GM12878 (cell line): ENCODE results near the gene MICALL1. TPM values are rescaled to one million over a fixed set of nuclear protein-coding genes. Genes with fewer than 3 reads are reported as not detected.

ENCODE experiments used
- ATAC-seq: fragments of 200-7000 bp; cut with Tn5 transposase; 3 replicates; pipeline ENCODE4 v1.9.1; 2020; ENCODE audit warnings: mild to moderate bottlenecking, moderate library complexity
- BruUV-seq: library from RNA; stranded (reverse); fragments of 400-500 nt; replicated peaks from 2 replicates; lab custom pipeline; 2021; lab: Mats Ljungman, UMichigan
- CTCF ChIA-PET: fragments of 300-600 bp; sonication (Branson Sonifier 250); formaldehyde crosslinking; extraction: SDS; loops from one replicate; lab custom pipeline; 2021; ENCODE audit warnings: inconsistent platforms; lab: Yijun Ruan, JAX
- POLR2A ChIA-PET: fragments of 350-600 bp; formaldehyde crosslinking; extraction: SDS; loops from one replicate; lab custom pipeline; 2021; ENCODE audit warnings: inconsistent platforms; lab: Charles Lee
- RAD21 ChIA-PET: fragments of 300-600 bp; sonication (Branson Sonifier 250); formaldehyde crosslinking; loops from one replicate; lab custom pipeline; 2023; ENCODE audit warnings: antibody characterized with exemption; ENCODE audit not compliant: unreplicated experiment; lab: Charles Lee
- SMC1A ChIA-PET: fragments of 300-600 bp; sonication (Branson Sonifier 250); formaldehyde crosslinking; loops from one replicate; lab custom pipeline; 2023; ENCODE audit not compliant: unreplicated experiment, uncharacterized antibody; lab: Charles Lee
- DNase-seq: peaks from one replicate; pipeline ENCODE4 v3.0.0-alpha.2; 2011; ENCODE audit warnings: low read depth, low spot score
- FAIRE-seq: peaks from 3 replicates; lab custom pipeline; 2011; peaks lifted over from hg19 to GRCh38; lab: Jason Lieb, UNC
- H2AFZ ChIP-seq: 2 replicates; pipeline ENCODE4 v1.6.0; 2011; ENCODE audit warnings: low read depth, low read length, control low read depth; ENCODE audit not compliant: control insufficient read depth
- H3K27ac ChIP-seq: 2 replicates; pipeline ENCODE4 v1.5.1; 2011; ENCODE audit warnings: control low read depth; ENCODE audit not compliant: control insufficient read depth, insufficient read depth
- H3K27me3 ChIP-seq, 2 experiments: replicated peaks in 1 of 2; 2 replicates each; pipeline versions ENCODE4 v1.6.0 to v1.6.1; 2011; ENCODE audit warnings: low read length in 1 of 2; ENCODE audit not compliant: control insufficient read depth in 2 of 2, insufficient read depth in 2 of 2
- H3K36me3 ChIP-seq, 2 experiments: 2 replicates each; pipeline ENCODE4 v1.5.1; 2011; ENCODE audit warnings: low read length in 1 of 2; ENCODE audit not compliant: control insufficient read depth in 2 of 2, insufficient read depth in 2 of 2
- H3K4me1 ChIP-seq: 2 replicates; pipeline ENCODE4 v1.6.1; 2011; ENCODE audit warnings: mild to moderate bottlenecking, low read length, moderate library complexity, mixed read lengths; ENCODE audit not compliant: control insufficient read depth, insufficient read depth
- H3K4me2 ChIP-seq: 2 replicates; pipeline ENCODE4 v1.6.0; 2011; ENCODE audit warnings: control low read depth; ENCODE audit not compliant: control insufficient read depth, insufficient read depth
- H3K4me3 ChIP-seq: fragments of 200-600 bp; sonication (generic); 2 replicates; pipeline ENCODE4 v1.5.1; 2016
- H3K79me2 ChIP-seq: 2 replicates; pipeline ENCODE4 v1.6.0; 2011; ENCODE audit warnings: low read length; ENCODE audit not compliant: control insufficient read depth, insufficient read depth
- H3K9ac ChIP-seq: 2 replicates; pipeline ENCODE4 v1.8.0; 2011; ENCODE audit warnings: low read length, control low read depth, mixed read lengths; ENCODE audit not compliant: control insufficient read depth, insufficient read depth
- H3K9me3 ChIP-seq: replicated peaks from 3 replicates; pipeline ENCODE4 v1.5.1; 2011; ENCODE audit warnings: mild to moderate bottlenecking, low read length; ENCODE audit not compliant: control insufficient read depth, insufficient read depth
- H4K20me1 ChIP-seq: 2 replicates; pipeline ENCODE4 v1.6.0; 2011; ENCODE audit not compliant: control insufficient read depth, insufficient read depth
- CBFB ChIP-seq: IDR thresholded peaks from 2 replicates; pipeline ENCODE4 v1.6.1; 2016; ENCODE audit warnings: antibody characterized with exemption, low read depth
- CBX5 ChIP-seq: sonication (generic); IDR thresholded peaks from 2 replicates; pipeline ENCODE4 v1.6.1; 2016; ENCODE audit warnings: low read depth, moderate library complexity, mild to moderate bottlenecking, inconsistent platforms
- CREM ChIP-seq: IDR thresholded peaks from 2 replicates; pipeline ENCODE4 v1.6.1; 2014; ENCODE audit warnings: antibody characterized with exemption, low read depth
- FOXK2 ChIP-seq: fragments of 450-650 bp; IDR thresholded peaks from 2 replicates; pipeline ENCODE4 v1.6.1; 2017; ENCODE audit warnings: mild to moderate bottlenecking, moderate library complexity
- HDAC6 ChIP-seq: fragments of 200-600 bp; sonication (generic); IDR thresholded peaks from one replicate; pipeline ENCODE4 v1.8.0; 2017; ENCODE audit warnings: antibody characterized with exemption; ENCODE audit not compliant: unreplicated experiment
- HDGF ChIP-seq: fragments of 450-650 bp; IDR thresholded peaks from 2 replicates; pipeline ENCODE4 v1.6.1; 2016; ENCODE audit warnings: antibody characterized with exemption
- IKZF1 ChIP-seq: fragments of 450-650 bp; conservative IDR thresholded peaks from 2 replicates; pipeline ENCODE4 v1.6.1; 2017; ENCODE audit warnings: antibody characterized with exemption, mild to moderate bottlenecking
- KAT2A ChIP-seq: conservative IDR thresholded peaks from 2 replicates; pipeline ENCODE4 v1.6.1; 2011; ENCODE audit warnings: low read depth, low read length; ENCODE audit not compliant: control insufficient read depth
- NRF1 ChIP-seq: conservative IDR thresholded peaks from 2 replicates; pipeline ENCODE4 v1.6.1; 2011; ENCODE audit warnings: mild to moderate bottlenecking, low read depth, low read length, improper control_type of control experiment
- RCOR1 ChIP-seq: conservative IDR thresholded peaks from 2 replicates; pipeline ENCODE4 v1.6.1; 2012; ENCODE audit warnings: low read depth, low read length, improper control_type of control experiment
- SMAD1 ChIP-seq: fragments of 450-650 bp; IDR thresholded peaks from 2 replicates; pipeline ENCODE4 v1.6.1; 2018; ENCODE audit warnings: mild to moderate bottlenecking, low read depth; ENCODE audit not compliant: partially characterized antibody
- SREBF2 ChIP-seq: IDR thresholded peaks from 2 replicates; pipeline ENCODE4 v1.6.1; 2012; ENCODE audit warnings: mild to moderate bottlenecking, low read length
- TARDBP ChIP-seq: IDR thresholded peaks from 2 replicates; pipeline ENCODE4 v1.6.1; 2016; ENCODE audit warnings: borderline replicate concordance
- WRNIP1 ChIP-seq: IDR thresholded peaks from 2 replicates; pipeline ENCODE4 v1.6.1; 2011; ENCODE audit warnings: low read depth, low read length, improper control_type of control experiment, borderline replicate concordance
- WGBS: methylation state at CpG from one replicate; pipeline ENCODE4 v1.1.6; 2016; ENCODE audit warnings: low lambda C conversion rate; ENCODE audit not compliant: insufficient replicate concordance, insufficient coverage; ENCODE audit errors: missing lambda C conversion rate; 5-methylcytosine and 5-hydroxymethylcytosine counted together
- in situ Hi-C: fragments of 300-500 bp; cut with MboI; formaldehyde crosslinking; loops from 9 replicates; pipeline ENCODE4 v1.14.3; 2018; ENCODE audit warnings: mixed read lengths
- intact Hi-C: fragments of 100-400 bp; cut with micrococcal nuclease; formaldehyde crosslinking; loops from one replicate; pipeline ENCODE4 v1.14.2; 2022; ENCODE audit not compliant: unreplicated experiment
- polyA plus RNA-seq, 11 experiments: library from polyadenylated mRNA; depleted of rRNA in 4 of 11; unstranded in 6 of 11; stranded (reverse) in 5 of 11; fragments of >200 nt; fragmentation: Nextera tagmentation in 4 of 11; fragmentation: Illumina TruSeq in 1 of 11; extraction: Ambion mirVana in 4 of 11; extraction: Trizol in 1 of 11; gene quantifications; 1 replicate in 1 of 11; 2 replicates in 10 of 11; pipeline versions ENCODE4 v1.2.1 to v1.2.3, GENCODE V29; 2011 to 2016; ENCODE audit warnings: inconsistent platforms in 2 of 11, missing spikeins in 2 of 11, low read depth in 1 of 11
- total RNA-seq, 4 experiments: library from RNA; depleted of rRNA in 3 of 4; stranded (reverse); fragments of >200 nt in 3 of 4; fragmentation: Illumina TruSeq in 1 of 4; extraction: Trizol in 1 of 4; gene quantifications; 2 replicates each; pipeline versions ENCODE4 v1.2.1 to v1.2.3, GENCODE V29; 2013 to 2021
- TF ChIP-seq, protein P1 (sequence below): fragments of 450-650 bp; IDR thresholded peaks from 2 replicates; pipeline ENCODE4 v1.6.1; 2017; ENCODE audit warnings: borderline replicate concordance
- TF ChIP-seq, protein P2 (sequence below), 3 experiments: IDR thresholded peaks in 2 of 3; conservative IDR thresholded peaks in 1 of 3; 2 replicates each; pipeline ENCODE4 v1.5.1; 2011; ENCODE audit warnings: low read depth in 3 of 3, low read length in 3 of 3, mild to moderate bottlenecking in 3 of 3, control low read depth in 2 of 3, moderate library complexity in 2 of 3, inconsistent platforms in 1 of 3, mixed read lengths in 1 of 3; ENCODE audit not compliant: control insufficient read depth in 2 of 3, insufficient read depth in 1 of 3; ENCODE audit errors: extremely low read depth in 1 of 3
- TF ChIP-seq, protein P3 (sequence below): fragments of 450-650 bp; IDR thresholded peaks from 2 replicates; pipeline ENCODE4 v1.6.1; 2017; ENCODE audit warnings: mild to moderate bottlenecking
- TF ChIP-seq, protein P4 (sequence below): fragments of 450-650 bp; IDR thresholded peaks from 2 replicates; pipeline ENCODE4 v1.6.1; 2014; ENCODE audit warnings: mild to moderate bottlenecking

The MICALL1 gene
- total and polyA plus RNA-seq, 10 of the 15 experiments (the other 5 are each of a cell fraction or from before 2014, with no cell fraction given), result 0.72 to 30.7 (median 7.8) TPM

DNA sequence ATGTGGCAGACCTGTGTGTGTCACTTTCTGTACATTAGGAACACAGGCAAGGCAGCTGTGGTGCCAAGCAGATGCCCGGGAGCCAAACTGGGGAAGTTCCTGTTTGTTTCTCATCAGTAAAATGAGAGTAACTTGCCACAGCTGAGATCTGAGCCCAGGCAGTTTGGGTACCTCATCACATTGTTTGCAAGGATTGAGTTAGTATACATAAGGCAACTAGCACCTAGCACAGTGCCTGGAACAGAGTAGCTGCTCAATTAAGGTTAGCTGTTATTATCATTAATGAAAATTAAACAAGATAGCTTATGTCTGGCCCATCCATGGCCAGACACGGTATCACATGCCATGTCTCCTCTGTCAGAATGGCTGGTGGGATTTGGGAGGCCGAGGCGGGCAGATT, 70.5 kb downstream of the MICALL1 start (continued):
- TF ChIP-seq WRNIP1, result no peak

DNA sequence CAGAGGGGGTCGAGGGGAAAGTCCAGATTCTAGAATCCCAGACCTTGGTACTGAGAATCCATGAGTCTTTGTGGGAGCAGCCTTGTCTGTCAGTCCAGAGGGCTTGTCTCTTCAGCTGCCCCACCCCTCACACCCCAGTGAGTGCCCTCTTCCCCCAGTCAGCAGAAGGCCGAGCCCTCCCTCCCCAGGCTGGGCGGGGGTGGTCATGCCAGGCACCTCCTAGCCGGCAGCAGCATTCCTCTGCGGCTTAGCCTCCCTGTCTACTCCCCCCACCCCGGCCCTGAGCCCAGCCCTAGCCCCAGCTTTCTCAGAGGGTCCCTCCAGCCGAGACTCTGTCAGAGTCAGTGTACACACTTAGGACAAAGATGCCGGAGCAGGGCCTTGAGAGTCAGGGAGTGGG, 73.7 kb downstream of the MICALL1 start:
- in situ Hi-C loops, result no loop called here
- RAD21 ChIA-PET, result no interaction called here
- POLR2A ChIA-PET, result interaction anchor here (0.5 kb wide), 1 partner anchor 191 kb away, joined by 7 read pairs; no protein-coding TSS in a partner anchor
- TF ChIP-seq HDGF (no peak), FOXK2 (no peak), CREM (no peak), HDAC6 (no peak), KAT2A (no peak), RCOR1 (no peak), CBX5 (no peak), CBFB (no peak), IKZF1 (no peak), NRF1 (no peak), TARDBP (no peak), SMAD1 (no peak), SREBF2 (no peak)
- TF ChIP-seq, protein P1, sequence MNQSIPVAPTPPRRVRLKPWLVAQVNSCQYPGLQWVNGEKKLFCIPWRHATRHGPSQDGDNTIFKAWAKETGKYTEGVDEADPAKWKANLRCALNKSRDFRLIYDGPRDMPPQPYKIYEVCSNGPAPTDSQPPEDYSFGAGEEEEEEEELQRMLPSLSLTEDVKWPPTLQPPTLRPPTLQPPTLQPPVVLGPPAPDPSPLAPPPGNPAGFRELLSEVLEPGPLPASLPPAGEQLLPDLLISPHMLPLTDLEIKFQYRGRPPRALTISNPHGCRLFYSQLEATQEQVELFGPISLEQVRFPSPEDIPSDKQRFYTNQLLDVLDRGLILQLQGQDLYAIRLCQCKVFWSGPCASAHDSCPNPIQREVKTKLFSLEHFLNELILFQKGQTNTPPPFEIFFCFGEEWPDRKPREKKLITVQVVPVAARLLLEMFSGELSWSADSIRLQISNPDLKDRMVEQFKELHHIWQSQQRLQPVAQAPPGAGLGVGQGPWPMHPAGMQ, result no peak
- TF ChIP-seq, protein P2, sequence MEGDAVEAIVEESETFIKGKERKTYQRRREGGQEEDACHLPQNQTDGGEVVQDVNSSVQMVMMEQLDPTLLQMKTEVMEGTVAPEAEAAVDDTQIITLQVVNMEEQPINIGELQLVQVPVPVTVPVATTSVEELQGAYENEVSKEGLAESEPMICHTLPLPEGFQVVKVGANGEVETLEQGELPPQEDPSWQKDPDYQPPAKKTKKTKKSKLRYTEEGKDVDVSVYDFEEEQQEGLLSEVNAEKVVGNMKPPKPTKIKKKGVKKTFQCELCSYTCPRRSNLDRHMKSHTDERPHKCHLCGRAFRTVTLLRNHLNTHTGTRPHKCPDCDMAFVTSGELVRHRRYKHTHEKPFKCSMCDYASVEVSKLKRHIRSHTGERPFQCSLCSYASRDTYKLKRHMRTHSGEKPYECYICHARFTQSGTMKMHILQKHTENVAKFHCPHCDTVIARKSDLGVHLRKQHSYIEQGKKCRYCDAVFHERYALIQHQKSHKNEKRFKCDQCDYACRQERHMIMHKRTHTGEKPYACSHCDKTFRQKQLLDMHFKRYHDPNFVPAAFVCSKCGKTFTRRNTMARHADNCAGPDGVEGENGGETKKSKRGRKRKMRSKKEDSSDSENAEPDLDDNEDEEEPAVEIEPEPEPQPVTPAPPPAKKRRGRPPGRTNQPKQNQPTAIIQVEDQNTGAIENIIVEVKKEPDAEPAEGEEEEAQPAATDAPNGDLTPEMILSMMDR (IDR thresholded peaks at IDR 0.05 in 2 of 3, conservative IDR thresholded peaks at IDR 0.05 in 1 of 3; ENCODE audit: control insufficient read depth in 2 of 3, extremely low read depth in 1 of 3, insufficient read depth in 1 of 3, low read depth in 3 of 3, low read length in 3 of 3), result no peak
- TF ChIP-seq, protein P3, sequence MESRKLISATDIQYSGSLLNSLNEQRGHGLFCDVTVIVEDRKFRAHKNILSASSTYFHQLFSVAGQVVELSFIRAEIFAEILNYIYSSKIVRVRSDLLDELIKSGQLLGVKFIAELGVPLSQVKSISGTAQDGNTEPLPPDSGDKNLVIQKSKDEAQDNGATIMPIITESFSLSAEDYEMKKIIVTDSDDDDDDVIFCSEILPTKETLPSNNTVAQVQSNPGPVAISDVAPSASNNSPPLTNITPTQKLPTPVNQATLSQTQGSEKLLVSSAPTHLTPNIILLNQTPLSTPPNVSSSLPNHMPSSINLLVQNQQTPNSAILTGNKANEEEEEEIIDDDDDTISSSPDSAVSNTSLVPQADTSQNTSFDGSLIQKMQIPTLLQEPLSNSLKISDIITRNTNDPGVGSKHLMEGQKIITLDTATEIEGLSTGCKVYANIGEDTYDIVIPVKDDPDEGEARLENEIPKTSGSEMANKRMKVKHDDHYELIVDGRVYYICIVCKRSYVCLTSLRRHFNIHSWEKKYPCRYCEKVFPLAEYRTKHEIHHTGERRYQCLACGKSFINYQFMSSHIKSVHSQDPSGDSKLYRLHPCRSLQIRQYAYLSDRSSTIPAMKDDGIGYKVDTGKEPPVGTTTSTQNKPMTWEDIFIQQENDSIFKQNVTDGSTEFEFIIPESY, result no peak
- TF ChIP-seq, protein P4, sequence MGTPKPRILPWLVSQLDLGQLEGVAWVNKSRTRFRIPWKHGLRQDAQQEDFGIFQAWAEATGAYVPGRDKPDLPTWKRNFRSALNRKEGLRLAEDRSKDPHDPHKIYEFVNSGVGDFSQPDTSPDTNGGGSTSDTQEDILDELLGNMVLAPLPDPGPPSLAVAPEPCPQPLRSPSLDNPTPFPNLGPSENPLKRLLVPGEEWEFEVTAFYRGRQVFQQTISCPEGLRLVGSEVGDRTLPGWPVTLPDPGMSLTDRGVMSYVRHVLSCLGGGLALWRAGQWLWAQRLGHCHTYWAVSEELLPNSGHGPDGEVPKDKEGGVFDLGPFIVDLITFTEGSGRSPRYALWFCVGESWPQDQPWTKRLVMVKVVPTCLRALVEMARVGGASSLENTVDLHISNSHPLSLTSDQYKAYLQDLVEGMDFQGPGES, result no peak

More for the DNA sequence above, 73.7 kb downstream of the MICALL1 start:
- no peak for ATAC-seq
- Histone ChIP-seq H3K4me2 (no peak overlapping the region), H3K9me3 (no peaks in the 10 kb centered on the region), H3K79me2 (no peaks in the 10 kb centered on the region), H4K20me1 (no peaks in the 10 kb centered on the region), H3K9ac (no peak overlapping the region), H3K4me3 (no peak overlapping the region), H3K36me3 (no peaks in the 10 kb centered on the region; a peak in 1 of 4 replicates), H3K4me1 (no peaks in the 10 kb centered on the region), H3K27ac (no peak overlapping the region), H3K27me3 (no peaks in the 10 kb centered on the region), H2AFZ (no peak overlapping the region)
- no peak for FAIRE-seq
- ChIA-PET CTCF (interaction anchor here (0.5 to 1.8 kb wide), 2 partner anchors 15 to 855 kb away, joined by 3 to 9 read pairs; no protein-coding TSS in a partner anchor), SMC1A (no interaction called here)
- no peak for DNase-seq
- intact Hi-C loops, result no loop called here
- BruUV-seq, result no TSS peak
- WGBS, result 74% methylated on average over 8 of the region's 8 CpGs
